HepG2 (cell line): ENCODE results near the gene RING1. TPM values are rescaled to one million over a fixed set of nuclear protein-coding genes. Genes with fewer than 3 reads are reported as not detected.

ENCODE experiments used
- ATF1 ChIP-seq: IDR thresholded peaks from 2 replicates; pipeline ENCODE4 v1.6.1; 2016; ENCODE audit warnings: mild to moderate bottlenecking, control low read depth
- GATA4 ChIP-seq: sonication (generic); IDR thresholded peaks from 2 replicates; pipeline ENCODE4 v1.6.1; 2016; ENCODE audit warnings: antibody characterized with exemption, low read depth, borderline replicate concordance
- HHEX ChIP-seq: IDR thresholded peaks from 2 replicates; pipeline ENCODE4 v1.6.1; 2016; ENCODE audit warnings: control low read depth
- KAT7 ChIP-seq: IDR thresholded peaks from 2 replicates; pipeline ENCODE4 v1.6.1; 2018; ENCODE audit warnings: borderline replicate concordance, missing compliant biosample characterization
- MAFK ChIP-seq, 2 experiments: IDR thresholded peaks in 1 of 2; conservative IDR thresholded peaks in 1 of 2; 2 replicates each; pipeline ENCODE4 v1.6.1; 2011; ENCODE audit warnings: improper control_type of control experiment in 2 of 2, low read length in 2 of 2
- MIER3 ChIP-seq: IDR thresholded peaks from 2 replicates; pipeline ENCODE4 v1.6.1; 2016; ENCODE audit warnings: missing compliant biosample characterization, borderline replicate concordance
- MYNN ChIP-seq: sonication (generic); formaldehyde crosslinking; IDR thresholded peaks from 2 replicates; pipeline ENCODE4 v1.4.0; 2020; ENCODE audit warnings: mild to moderate bottlenecking, low read depth, missing genetic modification reagents
- SAP130 ChIP-seq: IDR thresholded peaks from 2 replicates; pipeline ENCODE4 v1.6.1; 2016; ENCODE audit warnings: low read depth
- SIN3A ChIP-seq: IDR thresholded peaks from 2 replicates; pipeline ENCODE4 v1.6.1; 2011; ENCODE audit warnings: low read depth, mild to moderate bottlenecking, control low read depth, low read length, borderline replicate concordance
- SKI ChIP-seq: fragments of 450-650 bp; IDR thresholded peaks from one replicate; pipeline ENCODE4 v1.6.1; 2018; ENCODE audit warnings: mild to moderate bottlenecking; ENCODE audit not compliant: partially characterized antibody
- SP1 ChIP-seq, 2 experiments: fragments of 450-650 bp in 1 of 2; sonication (generic) in 1 of 2; formaldehyde crosslinking in 1 of 2; IDR thresholded peaks; 2 replicates each; pipeline versions ENCODE4 v1.4.0 to v1.6.1; 2016 to 2020; ENCODE audit warnings: missing genetic modification reagents in 1 of 2
- TARDBP ChIP-seq: sonication (generic); formaldehyde crosslinking; IDR thresholded peaks from 2 replicates; pipeline ENCODE4 v1.8.0; 2022; ENCODE audit warnings: mild to moderate bottlenecking, missing genetic modification reagents
- TOPORS ChIP-seq: sonication (generic); formaldehyde crosslinking; IDR thresholded peaks from 2 replicates; pipeline ENCODE4 v1.8.0; 2023; ENCODE audit warnings: mild to moderate bottlenecking, missing genetic modification reagents
- TSC22D2 ChIP-seq: sonication (generic); formaldehyde crosslinking; IDR thresholded peaks from 2 replicates; pipeline ENCODE4 v1.5.1; 2020; ENCODE audit warnings: missing genetic modification reagents, mild to moderate bottlenecking, borderline replicate concordance
- U2AF1 ChIP-seq: fragments of 200-400 bp; formaldehyde crosslinking; optimal IDR thresholded peaks from 2 replicates; pipeline ENCODE3; 2017; ENCODE audit warnings: mild to moderate bottlenecking, low read depth, low read length
- YEATS4 ChIP-seq: sonication (generic); formaldehyde crosslinking; IDR thresholded peaks from 2 replicates; pipeline ENCODE4 v1.4.0; 2020; ENCODE audit warnings: missing genetic modification reagents, borderline replicate concordance
- ZNF543 ChIP-seq: sonication (generic); formaldehyde crosslinking; IDR thresholded peaks from 2 replicates; pipeline ENCODE4 v1.4.0; 2020; ENCODE audit warnings: mild to moderate bottlenecking, missing genetic modification reagents
- ZNF746 ChIP-seq: sonication (generic); formaldehyde crosslinking; IDR thresholded peaks from 2 replicates; pipeline ENCODE4 v1.8.0; 2022; ENCODE audit warnings: mild to moderate bottlenecking, missing genetic modification reagents
- polyA plus RNA-seq, 8 experiments: library from polyadenylated mRNA; depleted of rRNA in 3 of 8; stranded (reverse) in 7 of 8; unstranded in 1 of 8; fragments of >200 nt; fragmentation: Illumina TruSeq in 4 of 8; extraction: Trizol in 4 of 8; gene quantifications; 2 replicates each; pipeline versions ENCODE4 v1.2.1 to v1.2.3, GENCODE V29; 2011 to 2016; ENCODE audit warnings: low read depth in 4 of 8, missing spikeins in 1 of 8, mixed read lengths in 1 of 8; ENCODE audit not compliant: insufficient read depth in 1 of 8
- total RNA-seq, 5 experiments: library from RNA; depleted of rRNA; stranded (reverse); fragments of >200 nt; fragmentation: Illumina TruSeq; extraction: Trizol; gene quantifications; 2 replicates each; pipeline ENCODE4 v1.2.3, GENCODE V29; 2016; ENCODE audit warnings: low read depth in 1 of 5
- TF ChIP-seq, protein P1 (sequence below): sonication (generic); formaldehyde crosslinking; IDR thresholded peaks from 2 replicates; pipeline ENCODE4 v1.4.0; 2020; ENCODE audit warnings: missing genetic modification reagents
- TF ChIP-seq, protein P2 (sequence below): sonication (generic); formaldehyde crosslinking; IDR thresholded peaks from 2 replicates; pipeline ENCODE4 v1.4.0; 2020; ENCODE audit warnings: missing genetic modification reagents
- TF ChIP-seq, protein P3 (sequence below): IDR thresholded peaks from 2 replicates; pipeline ENCODE4 v1.6.1; 2016; ENCODE audit warnings: low read depth
- TF ChIP-seq, protein P4 (sequence below): sonication (generic); formaldehyde crosslinking; IDR thresholded peaks from 2 replicates; pipeline ENCODE4 v1.4.0; 2020; ENCODE audit warnings: mild to moderate bottlenecking, missing genetic modification reagents
- TF ChIP-seq, protein P5 (sequence below): sonication (generic); formaldehyde crosslinking; IDR thresholded peaks from 2 replicates; pipeline ENCODE4 v1.5.0; 2020; ENCODE audit warnings: missing genetic modification reagents, mild to moderate bottlenecking, borderline replicate concordance

The RING1 gene
- total and polyA plus RNA-seq, 2 of the 13 experiments (the other 11 are each of a cell fraction or from before 2014, with no cell fraction given) = 23.9 to 33.6 TPM

DNA sequence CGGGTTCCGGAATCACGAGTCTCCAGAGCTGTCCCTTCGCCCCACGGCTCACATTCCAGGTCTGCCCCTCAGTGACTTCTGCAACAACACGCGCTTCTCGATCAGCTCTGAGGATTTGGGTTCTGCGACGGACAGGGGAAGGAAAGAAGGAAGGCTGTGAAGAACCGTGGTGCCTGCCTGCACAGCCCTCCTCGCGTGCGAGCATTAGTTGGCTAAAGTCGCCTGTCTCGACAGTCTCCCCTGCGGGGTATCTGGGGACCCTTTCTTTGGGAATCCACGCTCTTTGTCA, 40.3 kb downstream of the RING1 start (continued):
- TF ChIP-seq, protein P1, sequence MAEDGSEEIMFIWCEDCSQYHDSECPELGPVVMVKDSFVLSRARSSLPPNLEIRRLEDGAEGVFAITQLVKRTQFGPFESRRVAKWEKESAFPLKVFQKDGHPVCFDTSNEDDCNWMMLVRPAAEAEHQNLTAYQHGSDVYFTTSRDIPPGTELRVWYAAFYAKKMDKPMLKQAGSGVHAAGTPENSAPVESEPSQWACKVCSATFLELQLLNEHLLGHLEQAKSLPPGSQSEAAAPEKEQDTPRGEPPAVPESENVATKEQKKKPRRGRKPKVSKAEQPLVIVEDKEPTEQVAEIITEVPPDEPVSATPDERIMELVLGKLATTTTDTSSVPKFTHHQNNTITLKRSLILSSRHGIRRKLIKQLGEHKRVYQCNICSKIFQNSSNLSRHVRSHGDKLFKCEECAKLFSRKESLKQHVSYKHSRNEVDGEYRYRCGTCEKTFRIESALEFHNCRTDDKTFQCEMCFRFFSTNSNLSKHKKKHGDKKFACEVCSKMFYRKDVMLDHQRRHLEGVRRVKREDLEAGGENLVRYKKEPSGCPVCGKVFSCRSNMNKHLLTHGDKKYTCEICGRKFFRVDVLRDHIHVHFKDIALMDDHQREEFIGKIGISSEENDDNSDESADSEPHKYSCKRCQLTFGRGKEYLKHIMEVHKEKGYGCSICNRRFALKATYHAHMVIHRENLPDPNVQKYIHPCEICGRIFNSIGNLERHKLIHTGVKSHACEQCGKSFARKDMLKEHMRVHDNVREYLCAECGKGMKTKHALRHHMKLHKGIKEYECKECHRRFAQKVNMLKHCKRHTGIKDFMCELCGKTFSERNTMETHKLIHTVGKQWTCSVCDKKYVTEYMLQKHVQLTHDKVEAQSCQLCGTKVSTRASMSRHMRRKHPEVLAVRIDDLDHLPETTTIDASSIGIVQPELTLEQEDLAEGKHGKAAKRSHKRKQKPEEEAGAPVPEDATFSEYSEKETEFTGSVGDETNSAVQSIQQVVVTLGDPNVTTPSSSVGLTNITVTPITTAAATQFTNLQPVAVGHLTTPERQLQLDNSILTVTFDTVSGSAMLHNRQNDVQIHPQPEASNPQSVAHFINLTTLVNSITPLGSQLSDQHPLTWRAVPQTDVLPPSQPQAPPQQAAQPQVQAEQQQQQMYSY (CRISPR knock-in tag) = no peak
- TF ChIP-seq GATA4 (no peak), ZNF543 (CRISPR knock-in tag) (peak; percentile 14; the same call in 1 of the 2 replicates), HHEX (CRISPR knock-in tag) (no peak), SIN3A (no peak), MYNN (CRISPR knock-in tag) (no peak), KAT7 (CRISPR knock-in tag) (no peak), ATF1 (no peak), ZNF746 (CRISPR knock-in tag) (no peak), SKI (no peak), SAP130 (CRISPR knock-in tag) (no peak), MIER3 (CRISPR knock-in tag) (no peak), SP1 (IDR thresholded peaks at IDR 0.05) (no peak), SP1 (CRISPR knock-in tag; IDR thresholded peaks at IDR 0.05) (no peak; the same call in 1 of the 2 replicates), TSC22D2 (CRISPR knock-in tag) (no peak), TOPORS (CRISPR knock-in tag) (no peak), MAFK (conservative IDR thresholded peaks at IDR 0.05 in 1 of 2, IDR thresholded peaks at IDR 0.05 in 1 of 2; ENCODE audit: low read length in 2 of 2) (no peak), TARDBP (CRISPR knock-in tag) (no peak), YEATS4 (CRISPR knock-in tag) (no peak; the same call in 1 of the 2 replicates), U2AF1 (no peak)
- TF ChIP-seq, protein P2, sequence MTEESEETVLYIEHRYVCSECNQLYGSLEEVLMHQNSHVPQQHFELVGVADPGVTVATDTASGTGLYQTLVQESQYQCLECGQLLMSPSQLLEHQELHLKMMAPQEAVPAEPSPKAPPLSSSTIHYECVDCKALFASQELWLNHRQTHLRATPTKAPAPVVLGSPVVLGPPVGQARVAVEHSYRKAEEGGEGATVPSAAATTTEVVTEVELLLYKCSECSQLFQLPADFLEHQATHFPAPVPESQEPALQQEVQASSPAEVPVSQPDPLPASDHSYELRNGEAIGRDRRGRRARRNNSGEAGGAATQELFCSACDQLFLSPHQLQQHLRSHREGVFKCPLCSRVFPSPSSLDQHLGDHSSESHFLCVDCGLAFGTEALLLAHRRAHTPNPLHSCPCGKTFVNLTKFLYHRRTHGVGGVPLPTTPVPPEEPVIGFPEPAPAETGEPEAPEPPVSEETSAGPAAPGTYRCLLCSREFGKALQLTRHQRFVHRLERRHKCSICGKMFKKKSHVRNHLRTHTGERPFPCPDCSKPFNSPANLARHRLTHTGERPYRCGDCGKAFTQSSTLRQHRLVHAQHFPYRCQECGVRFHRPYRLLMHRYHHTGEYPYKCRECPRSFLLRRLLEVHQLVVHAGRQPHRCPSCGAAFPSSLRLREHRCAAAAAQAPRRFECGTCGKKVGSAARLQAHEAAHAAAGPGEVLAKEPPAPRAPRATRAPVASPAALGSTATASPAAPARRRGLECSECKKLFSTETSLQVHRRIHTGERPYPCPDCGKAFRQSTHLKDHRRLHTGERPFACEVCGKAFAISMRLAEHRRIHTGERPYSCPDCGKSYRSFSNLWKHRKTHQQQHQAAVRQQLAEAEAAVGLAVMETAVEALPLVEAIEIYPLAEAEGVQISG (CRISPR knock-in tag) = no peak; the same call in 1 of the 2 replicates
- TF ChIP-seq, protein P3, sequence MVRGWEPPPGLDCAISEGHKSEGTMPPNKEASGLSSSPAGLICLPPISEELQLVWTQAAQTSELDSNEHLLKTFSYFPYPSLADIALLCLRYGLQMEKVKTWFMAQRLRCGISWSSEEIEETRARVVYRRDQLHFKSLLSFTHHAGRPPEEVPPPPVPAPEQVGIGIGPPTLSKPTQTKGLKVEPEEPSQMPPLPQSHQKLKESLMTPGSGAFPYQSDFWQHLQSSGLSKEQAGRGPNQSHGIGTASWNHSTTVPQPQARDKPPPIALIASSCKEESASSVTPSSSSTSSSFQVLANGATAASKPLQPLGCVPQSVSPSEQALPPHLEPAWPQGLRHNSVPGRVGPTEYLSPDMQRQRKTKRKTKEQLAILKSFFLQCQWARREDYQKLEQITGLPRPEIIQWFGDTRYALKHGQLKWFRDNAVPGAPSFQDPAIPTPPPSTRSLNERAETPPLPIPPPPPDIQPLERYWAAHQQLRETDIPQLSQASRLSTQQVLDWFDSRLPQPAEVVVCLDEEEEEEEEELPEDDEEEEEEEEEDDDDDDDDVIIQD (CRISPR knock-in tag) = no peak
- TF ChIP-seq, protein P4, sequence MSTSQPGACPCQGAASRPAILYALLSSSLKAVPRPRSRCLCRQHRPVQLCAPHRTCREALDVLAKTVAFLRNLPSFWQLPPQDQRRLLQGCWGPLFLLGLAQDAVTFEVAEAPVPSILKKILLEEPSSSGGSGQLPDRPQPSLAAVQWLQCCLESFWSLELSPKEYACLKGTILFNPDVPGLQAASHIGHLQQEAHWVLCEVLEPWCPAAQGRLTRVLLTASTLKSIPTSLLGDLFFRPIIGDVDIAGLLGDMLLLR (CRISPR knock-in tag) = no peak
- TF ChIP-seq, protein P5, sequence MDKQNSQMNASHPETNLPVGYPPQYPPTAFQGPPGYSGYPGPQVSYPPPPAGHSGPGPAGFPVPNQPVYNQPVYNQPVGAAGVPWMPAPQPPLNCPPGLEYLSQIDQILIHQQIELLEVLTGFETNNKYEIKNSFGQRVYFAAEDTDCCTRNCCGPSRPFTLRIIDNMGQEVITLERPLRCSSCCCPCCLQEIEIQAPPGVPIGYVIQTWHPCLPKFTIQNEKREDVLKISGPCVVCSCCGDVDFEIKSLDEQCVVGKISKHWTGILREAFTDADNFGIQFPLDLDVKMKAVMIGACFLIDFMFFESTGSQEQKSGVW (CRISPR knock-in tag) = no peak
